OCI-LY1 (cell line): ENCODE results near the gene CDC42BPA.

ENCODE experiments used
- H2AFZ ChIP-seq: fragments of 200-600 bp; sonication (generic), shearing (Covaris generic); 2 replicates; pipeline ENCODE4 v1.6.0; 2014; ENCODE audit warnings: antibody characterized with exemption, mild to moderate bottlenecking, low read length
- H3F3A ChIP-seq: fragments of 200-600 bp; sonication (generic), shearing (Covaris generic); 2 replicates; pipeline ENCODE4 v1.6.0; 2014; ENCODE audit warnings: mild to moderate bottlenecking, antibody characterized with exemption, low read length, moderate library complexity; ENCODE audit not compliant: insufficient read depth
- H3K27ac ChIP-seq: fragments of 200-600 bp; sonication (generic); 2 replicates; pipeline ENCODE4 v1.5.1; 2014; ENCODE audit warnings: low read length, mixed run types, mild to moderate bottlenecking, low read depth; ENCODE audit not compliant: poor library complexity, severe bottlenecking
- H3K27me3 ChIP-seq: fragments of 200-600 bp; sonication (generic); 2 replicates; pipeline ENCODE4 v1.6.0; 2014; ENCODE audit warnings: antibody characterized with exemption, mild to moderate bottlenecking, low read length, moderate library complexity; ENCODE audit not compliant: insufficient read depth
- H3K36me3 ChIP-seq: fragments of 200-600 bp; sonication (generic); 2 replicates; pipeline ENCODE4 v1.6.1; 2014; ENCODE audit warnings: mild to moderate bottlenecking, antibody characterized with exemption, low read length, moderate library complexity, mixed read lengths; ENCODE audit not compliant: insufficient read depth
- H3K4me1 ChIP-seq: fragments of 200-600 bp; sonication (generic); 2 replicates; pipeline ENCODE4 v1.5.1; 2014; ENCODE audit warnings: mild to moderate bottlenecking, low read length, moderate library complexity; ENCODE audit not compliant: insufficient read depth, severe bottlenecking
- H3K4me2 ChIP-seq: fragments of 200-600 bp; sonication (generic), shearing (Covaris generic); 2 replicates; pipeline ENCODE4 v1.6.1; 2014; ENCODE audit warnings: low read length
- H3K4me3 ChIP-seq: fragments of 200-600 bp; sonication (generic); 2 replicates; pipeline ENCODE4 v1.5.1; 2014; ENCODE audit warnings: low read length, low read depth, mild to moderate bottlenecking, mixed read lengths; ENCODE audit not compliant: poor library complexity, severe bottlenecking
- H3K79me2 ChIP-seq: fragments of 200-600 bp; shearing (Covaris generic); 2 replicates; pipeline ENCODE4 v1.6.1; 2016; ENCODE audit warnings: mixed run types, low read length, mixed read lengths; ENCODE audit not compliant: insufficient read depth
- H3K9ac ChIP-seq: fragments of 200-600 bp; sonication (generic), shearing (Covaris generic); 2 replicates; pipeline ENCODE4 v1.6.1; 2014; ENCODE audit warnings: mild to moderate bottlenecking, low read length, mixed read lengths
- H3K9me2 ChIP-seq: fragments of 200-600 bp; sonication (generic), shearing (Covaris generic); 2 replicates; pipeline ENCODE4 v1.6.1; 2014; ENCODE audit warnings: low read depth, mild to moderate bottlenecking, low read length, mixed read lengths
- H3K9me3 ChIP-seq: fragments of 200-600 bp; shearing (Covaris generic); 2 replicates; pipeline ENCODE4 v1.6.1; 2014; ENCODE audit warnings: low read length, mixed read lengths
- H4K20me1 ChIP-seq: fragments of 200-600 bp; sonication (generic), shearing (Covaris generic); 2 replicates; pipeline ENCODE4 v1.6.0; 2016; ENCODE audit warnings: mild to moderate bottlenecking, low read length; ENCODE audit not compliant: insufficient read depth
- CTCF ChIP-seq: fragments of 200-600 bp; sonication (generic), shearing (Covaris generic); IDR thresholded peaks from 2 replicates; pipeline ENCODE4 v1.5.1; 2017; ENCODE audit warnings: mild to moderate bottlenecking, antibody characterized with exemption, low read length, moderate library complexity, mixed read lengths
- EZH2 ChIP-seq: fragments of 200-600 bp; sonication (generic), shearing (Covaris generic); IDR thresholded peaks from 2 replicates; pipeline ENCODE4 v1.8.0; 2017; ENCODE audit warnings: borderline replicate concordance, mixed run types, mild to moderate bottlenecking, antibody characterized with exemption, low read length, moderate library complexity, mixed read lengths

CDC42BPA gene

DNA sequence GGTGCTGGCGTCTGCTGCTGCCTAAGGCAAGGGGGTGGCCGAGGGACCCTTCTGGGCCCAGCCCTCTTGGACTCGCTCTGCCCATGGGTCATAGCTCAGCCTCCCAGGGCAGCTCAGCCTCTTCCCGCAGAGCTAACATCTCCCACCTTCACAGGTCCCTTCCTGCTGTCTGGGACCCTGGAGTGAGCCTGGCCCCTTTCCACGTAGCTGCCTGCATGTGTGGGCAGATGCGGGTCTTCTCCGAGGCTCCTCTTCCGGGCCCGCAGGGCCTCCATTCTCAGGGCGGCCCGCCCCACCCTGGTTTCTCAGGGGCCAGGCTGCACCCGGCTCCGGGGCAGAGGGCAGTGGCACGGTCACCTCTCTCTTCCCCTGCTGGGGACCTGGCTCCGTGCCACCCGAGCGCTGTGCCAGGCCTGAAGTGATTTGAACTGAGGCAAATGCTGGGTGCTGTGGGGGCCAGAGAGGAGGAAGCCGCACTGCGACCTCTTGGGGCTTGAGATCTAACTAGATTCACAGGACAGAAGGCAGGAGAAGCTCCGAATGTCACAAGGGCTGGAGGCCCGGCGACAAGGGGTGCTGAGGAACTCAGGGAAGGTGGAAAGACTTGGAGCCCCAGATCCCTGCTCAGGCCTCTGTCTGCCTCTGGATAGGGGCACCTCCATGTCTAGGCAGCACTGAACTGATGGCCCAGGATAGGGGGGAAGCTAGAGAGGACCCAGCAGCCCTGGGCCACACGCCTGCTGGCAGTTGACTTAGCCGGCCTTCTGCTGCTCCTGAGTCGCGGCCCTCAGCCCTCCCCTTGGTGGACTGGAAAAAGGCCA, 337.5 kb downstream of the CDC42BPA start:
- no peak for TF ChIP-seq EZH2
- Histone ChIP-seq H3K27me3 (no peaks in the 10 kb centered on the region), H3K4me3 (no peak overlapping the region), H3K9me2 (no peaks in the 10 kb centered on the region), H3K36me3 (no peaks in the 10 kb centered on the region), H3K4me2 (no peak overlapping the region), H4K20me1 (no peaks in the 10 kb centered on the region), H3K79me2 (no peaks in the 10 kb centered on the region), H3K9ac (no peak overlapping the region), H2AFZ (no peak overlapping the region), H3K27ac (no peak overlapping the region), H3K4me1 (no peaks in the 10 kb centered on the region), H3K9me3 (no peaks in the 10 kb centered on the region), H3F3A (no peaks in the 10 kb centered on the region)

GRCh38 chr1:226980122-226980560, 338.2 kb downstream of the CDC42BPA start:
- no peaks in the 10 kb centered on the region for H3K36me3 ChIP-seq

DNA sequence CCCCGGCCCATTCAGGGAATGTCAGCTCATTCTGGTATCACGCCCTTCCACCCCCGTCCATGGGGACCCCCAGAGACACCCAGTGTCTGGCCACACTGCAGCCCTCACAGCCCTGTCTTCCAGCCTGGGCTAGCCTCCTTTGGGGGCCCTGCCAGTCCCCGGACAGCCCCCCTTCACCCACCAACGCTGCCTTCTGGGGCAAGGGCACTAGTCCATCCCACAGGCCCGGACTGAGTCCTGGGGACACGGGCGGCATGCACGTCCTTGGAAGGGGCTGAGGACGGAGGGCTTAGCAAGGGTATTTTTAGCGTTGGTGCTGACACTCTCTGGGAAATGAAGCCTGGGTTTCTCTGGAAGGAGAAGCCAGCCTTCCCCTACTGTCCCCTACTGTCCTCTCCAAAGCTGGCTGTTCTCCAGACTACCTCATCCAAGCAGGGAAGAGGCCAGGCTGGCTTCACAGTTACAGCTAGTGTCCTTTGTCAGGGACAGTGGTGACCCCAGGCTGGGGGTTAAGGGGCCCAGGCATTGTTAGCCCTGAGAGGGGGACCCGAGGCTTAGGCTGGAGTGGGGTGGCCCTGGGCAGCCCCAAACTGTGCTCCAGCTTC, 338.7 kb downstream of the CDC42BPA start:
- H3K27me3 ChIP-seq: no peaks in the 10 kb centered on the region
- no peaks in the 10 kb centered on the region for H4K20me1 ChIP-seq
- no peaks in the 10 kb centered on the region for H3F3A ChIP-seq
- no peaks in the 10 kb centered on the region for H3K4me1 ChIP-seq
- no peak for TF ChIP-seq CTCF
- no peak overlapping the region for H3K27ac ChIP-seq
- H3K36me3 ChIP-seq: no peaks in the 10 kb centered on the region
- no peak overlapping the region for H2AFZ ChIP-seq
- H3K9me2 ChIP-seq: no peaks in the 10 kb centered on the region
- no peak overlapping the region for H3K9ac ChIP-seq
- no peak overlapping the region for H3K4me2 ChIP-seq
- no peaks in the 10 kb centered on the region for H3K79me2 ChIP-seq
- no peak overlapping the region for H3K4me3 ChIP-seq
- no peaks in the 10 kb centered on the region for H3K9me3 ChIP-seq

More at GRCh38 chr1:226980122-226980560, 338.2 kb downstream of the CDC42BPA start:
- no peaks in the 10 kb centered on the region for H3F3A ChIP-seq
- no peaks in the 10 kb centered on the region for H3K4me1 ChIP-seq
- H3K9ac ChIP-seq: no peak overlapping the region
- H3K4me2 ChIP-seq: no peak overlapping the region
- no peaks in the 10 kb centered on the region for H3K27me3 ChIP-seq
- TF ChIP-seq CTCF: no peak
- TF ChIP-seq EZH2: no peak
- no peaks in the 10 kb centered on the region for H4K20me1 ChIP-seq
- no peaks in the 10 kb centered on the region for H3K79me2 ChIP-seq
- H2AFZ ChIP-seq: no peak overlapping the region
- no peaks in the 10 kb centered on the region for H3K9me2 ChIP-seq
- H3K4me3 ChIP-seq: no peak overlapping the region
- H3K9me3 ChIP-seq: no peaks in the 10 kb centered on the region
- no peak overlapping the region for H3K27ac ChIP-seq
